ENCODE measurements around the gene ING5.

- TF ChIP-seq CTCF (IDR thresholded peaks at IDR 0.05): no peak
- no peak for TF ChIP-seq ZFX (IDR thresholded peaks at IDR 0.05; ENCODE audit: borderline replicate concordance)
Observed at GRCh38 chr2:241673797-241674725, 27.8 kb upstream of the ING5 start.
